Adrenal gland (tissue), 12 donors: ENCODE data around the gene ICE1. TPM values are rescaled to one million over a fixed set of nuclear protein-coding genes. Genes with fewer than 3 reads are reported as not detected.

Source experiments
- DNase-seq, 7 donors: peaks; one replicate each; pipeline ENCODE4 v3.0.0-alpha.2; 2019 to 2020
- H3K27ac ChIP-seq, 5 donors: fragments of 200-600 bp; sonication (generic) in 4 of 5; 1 replicate in 3 of 5; 2 replicates in 2 of 5; pipeline versions ENCODE4 v1.5.1 to v1.8.0; 2016 to 2020; ENCODE audit warnings: mild to moderate bottlenecking in 1 of 5
- H3K27me3 ChIP-seq: fragments of 200-600 bp; 2 replicates; pipeline ENCODE4 v1.8.0; 2021
- H3K36me3 ChIP-seq, 2 donors: fragments of 200-600 bp; replicated peaks in 1 of 2; 1 replicate in 1 of 2; 2 replicates in 1 of 2; pipeline versions ENCODE4 v1.5.1 to v1.8.0; 2018 to 2022
- H3K4me1 ChIP-seq, 2 donors: fragments of 200-600 bp; replicated peaks in 1 of 2; 1 replicate in 1 of 2; 2 replicates in 1 of 2; pipeline versions ENCODE4 v1.5.1 to v1.8.0; 2018 to 2021
- H3K4me3 ChIP-seq, 4 donors: fragments of 200-600 bp; sonication (generic) in 3 of 4; one replicate each; pipeline ENCODE4 v1.5.1; 2016 to 2018
- H3K9me3 ChIP-seq, 3 donors: fragments of 200-600 bp; sonication (generic) in 1 of 3; replicated peaks in 1 of 3; 1 replicate in 2 of 3; 2 replicates in 1 of 3; pipeline versions ENCODE4 v1.5.1 to v1.8.0; 2016 to 2021
- POLR2A ChIP-seq, 2 donors: fragments of 450-650 bp; IDR thresholded peaks; one replicate each; pipeline ENCODE4 v1.6.1; 2017; ENCODE audit warnings: antibody characterized with exemption in 2 of 2, mild to moderate bottlenecking in 2 of 2, moderate library complexity in 1 of 2
- WGBS, 4 donors: extraction: QIAGEN DNeasy Blood & Tissue Kit in 2 of 4; methylation state at CpG; one replicate each; pipeline versions ENCODE4 v1.1.5 to v1.1.7; 2013 to 2017; 5-methylcytosine and 5-hydroxymethylcytosine counted together
- intact Hi-C, 2 donors: fragments of 100-400 bp; cut with DNase I; formaldehyde crosslinking; loops; one replicate each; pipeline versions ENCODE4 v1.14.1 to v1.15.0; 2022 to 2023
- polyA plus RNA-seq, 3 donors: library from polyadenylated mRNA; stranded (reverse); fragments of 200-250 nt in 2 of 3; fragments of 350-450 nt in 1 of 3; fragmentation: Illumina TruSeq in 1 of 3; extraction: RNeasy Lipid Tissue Mini Kit (QIAGEN cat#74804) in 1 of 3; gene quantifications; one replicate each; pipeline ENCODE4 v1.2.3, GENCODE V29; 2013 to 2014
- total RNA-seq, 9 donors: library from RNA; depleted of rRNA in 4 of 9; stranded (reverse); fragments of >200 nt in 4 of 9; fragments of 120-200 nt in 1 of 9; fragmentation: NEBNext Ultra II Directional in 1 of 9; extraction: Animal tissue kit (Norgen Biotek cat#: 25700) in 1 of 9; gene quantifications; one replicate each; pipeline versions ENCODE4 v1.1.0 to v1.2.4, GENCODE V29; 2013 to 2023
- TF ChIP-seq, protein P1 (sequence below), 6 experiments: fragments of 450-650 bp in 4 of 6; fragments of 200-600 bp in 2 of 6; sonication (generic) in 1 of 6; IDR thresholded peaks; 1 replicate in 5 of 6; 2 replicates in 1 of 6; pipeline versions ENCODE4 v1.5.1 to v1.8.0; 2016 to 2021; ENCODE audit warnings: antibody characterized with exemption in 6 of 6, mild to moderate bottlenecking in 2 of 6, moderate library complexity in 1 of 6
- donor health status: healthy with polysubstance abuse.
- donor health status: Bipolar disorder and iron deficiency.
- donor health status: DM: yes; HTN: yes; CAD: no.
- donor health status: DM: no; HTN: no; CAD: no.
- donor health status: DM: no; HTN: no; CAD: no.
- donor health status: DM: yes; HTN: yes; CAD: no.

ICE1 gene
- total and polyA plus RNA-seq, 12 donors = 6.0 to 33.7 (median 21.2) TPM

DNA sequence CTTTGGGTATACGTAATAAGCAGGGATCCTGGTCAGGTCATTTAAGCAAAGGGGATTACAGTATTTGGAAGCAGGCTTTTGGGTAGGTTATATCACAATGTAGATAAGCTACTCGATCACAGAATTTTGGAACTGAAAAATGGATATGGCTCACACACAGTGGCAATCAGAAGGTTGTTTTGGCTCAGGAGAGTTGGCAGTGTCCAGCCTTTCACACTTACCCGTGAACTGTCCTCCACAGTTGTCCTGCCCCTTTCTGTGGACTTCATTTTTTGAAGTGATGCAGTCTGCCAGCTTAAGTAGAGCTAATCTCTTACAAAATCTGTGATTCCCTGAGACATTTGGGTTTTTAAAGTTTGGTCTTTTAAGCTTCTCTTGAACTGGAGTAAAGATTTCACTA lies 30.7 kb downstream of the ICE1 start:
- peaks cover 0 to 62% of the 10 kb centered on the region in 2 donors for H3K36me3 ChIP-seq
- H3K4me1 ChIP-seq = no peaks in the 10 kb centered on the region
- H3K27ac ChIP-seq = no peak overlapping the region
- WGBS, 4 donors = 75 to 88% (median 83%) methylated on average over 3 of the region's 3 CpGs
- no peak overlapping the region for H3K4me3 ChIP-seq
- peak in 1 of 7 donors; percentile 5 for DNase-seq
- TF ChIP-seq POLR2A (IDR thresholded peaks at IDR 0.05) = no peak
- TF ChIP-seq, protein P1, sequence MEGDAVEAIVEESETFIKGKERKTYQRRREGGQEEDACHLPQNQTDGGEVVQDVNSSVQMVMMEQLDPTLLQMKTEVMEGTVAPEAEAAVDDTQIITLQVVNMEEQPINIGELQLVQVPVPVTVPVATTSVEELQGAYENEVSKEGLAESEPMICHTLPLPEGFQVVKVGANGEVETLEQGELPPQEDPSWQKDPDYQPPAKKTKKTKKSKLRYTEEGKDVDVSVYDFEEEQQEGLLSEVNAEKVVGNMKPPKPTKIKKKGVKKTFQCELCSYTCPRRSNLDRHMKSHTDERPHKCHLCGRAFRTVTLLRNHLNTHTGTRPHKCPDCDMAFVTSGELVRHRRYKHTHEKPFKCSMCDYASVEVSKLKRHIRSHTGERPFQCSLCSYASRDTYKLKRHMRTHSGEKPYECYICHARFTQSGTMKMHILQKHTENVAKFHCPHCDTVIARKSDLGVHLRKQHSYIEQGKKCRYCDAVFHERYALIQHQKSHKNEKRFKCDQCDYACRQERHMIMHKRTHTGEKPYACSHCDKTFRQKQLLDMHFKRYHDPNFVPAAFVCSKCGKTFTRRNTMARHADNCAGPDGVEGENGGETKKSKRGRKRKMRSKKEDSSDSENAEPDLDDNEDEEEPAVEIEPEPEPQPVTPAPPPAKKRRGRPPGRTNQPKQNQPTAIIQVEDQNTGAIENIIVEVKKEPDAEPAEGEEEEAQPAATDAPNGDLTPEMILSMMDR (IDR thresholded peaks at IDR 0.05) = no peak
- no peaks in the 10 kb centered on the region for H3K27me3 ChIP-seq
- no peaks in the 10 kb centered on the region for H3K9me3 ChIP-seq
- intact Hi-C loops = no loop called here

DNA sequence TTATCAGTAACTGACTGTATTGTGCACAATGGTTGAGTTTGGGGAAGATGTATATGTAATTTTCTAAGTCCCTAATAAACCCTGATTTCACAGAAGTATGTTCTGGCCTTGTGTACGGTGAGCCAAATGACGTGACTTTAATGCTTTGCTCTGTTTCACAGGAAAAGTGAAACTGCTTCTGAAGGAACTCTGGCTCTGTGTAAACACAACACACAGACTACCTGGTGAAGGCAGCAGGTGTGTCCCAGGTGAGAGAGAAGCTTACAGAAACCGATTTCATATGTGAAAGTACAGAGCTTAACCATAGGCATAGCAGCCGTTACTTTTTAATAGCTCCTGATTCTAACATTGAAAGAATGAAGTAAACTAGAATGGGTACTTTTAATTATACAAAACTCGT lies 31.9 kb downstream of the ICE1 start:
- H3K4me3 ChIP-seq = no peak overlapping the region
- no peaks in the 10 kb centered on the region for H3K27me3 ChIP-seq
- no peak for DNase-seq
- intact Hi-C loops = no loop called here
- no peak overlapping the region for H3K27ac ChIP-seq
- peaks cover 0 to 59% of the 10 kb centered on the region in 2 donors for H3K36me3 ChIP-seq
- no peaks in the 10 kb centered on the region for H3K4me1 ChIP-seq
- 93 to 95% (median 94%) methylated on average over 5 of the region's 5 CpGs for WGBS, 4 donors
- TF ChIP-seq POLR2A (IDR thresholded peaks at IDR 0.05) = no peak
- TF ChIP-seq, protein P1 (IDR thresholded peaks at IDR 0.05) = no peak
- H3K9me3 ChIP-seq = no peaks in the 10 kb centered on the region

GRCh38 chr5:5456858-5457257 lies 34.4 kb downstream of the ICE1 start:
- H3K4me3 ChIP-seq = no peak overlapping the region
- no peak for DNase-seq
- TF ChIP-seq POLR2A (IDR thresholded peaks at IDR 0.05) = no peak
- TF ChIP-seq, protein P1 (IDR thresholded peaks at IDR 0.05) = no peak
- no peaks in the 10 kb centered on the region for H3K9me3 ChIP-seq
- H3K4me1 ChIP-seq = no peaks in the 10 kb centered on the region
- H3K27ac ChIP-seq = no peak overlapping the region
- 94 to 97% (median 96%) methylated on average over 5 of the region's 5 CpGs for WGBS, 4 donors
- H3K36me3 ChIP-seq = peaks cover 0 to 76% of the 10 kb centered on the region in 2 donors
- no peaks in the 10 kb centered on the region for H3K27me3 ChIP-seq
- intact Hi-C loops = no loop called here

- no peaks in the 10 kb centered on the region for H3K4me1 ChIP-seq
- WGBS, 4 donors = 87 to 93% (median 91%) methylated on average over 4 of the region's 4 CpGs
- no peak overlapping the region for H3K4me3 ChIP-seq
- H3K27ac ChIP-seq = no peak overlapping the region
- no peaks in the 10 kb centered on the region for H3K27me3 ChIP-seq
- no peak for TF ChIP-seq POLR2A (IDR thresholded peaks at IDR 0.05)
- TF ChIP-seq, protein P1 (IDR thresholded peaks at IDR 0.05) = no peak
- H3K9me3 ChIP-seq = no peaks in the 10 kb centered on the region
- no peak for DNase-seq
- H3K36me3 ChIP-seq = peaks cover 0 to 72% of the 10 kb centered on the region in 2 donors
- intact Hi-C loops = no loop called here
These were observed 37.8 kb downstream of the ICE1 start for GRCh38 chr5:5460311-5460710.
